ENCODE data around the gene GPX7.

GRCh38 chr1:52629325-52629643 lies 27.1 kb downstream of the GPX7 start:
- TF ChIP-seq TAF1 (IDR thresholded peaks at IDR 0.05; ENCODE audit: low read depth, low read length) (no peak), POLR2AphosphoS5 (IDR thresholded peaks at IDR 0.05; ENCODE audit: low read depth, low read length) (no peak), POLR2A (IDR thresholded peaks at IDR 0.05; ENCODE audit: low read depth, low read length) (no peak), SPI1 (IDR thresholded peaks at IDR 0.05; ENCODE audit: low read depth, low read length) (no peak), POU2F2 (IDR thresholded peaks at IDR 0.05; ENCODE audit: low read depth, low read length) (no peak)

Data from GM12891 (cell line).